Upper lobe of right lung (tissue), 1 donor: ENCODE results near the gene RIT1. TPM values are rescaled to one million over a fixed set of nuclear protein-coding genes. Genes with fewer than 3 reads are reported as not detected.

Source experiments
- ATAC-seq: fragments of 200-7000 bp; cut with Tn5 transposase; one replicate; pipeline ENCODE4 v1.9.1; 2020; ENCODE audit warnings: mild to moderate bottlenecking, moderate library complexity
- DNase-seq: peaks from one replicate; pipeline ENCODE4 v3.0.0-alpha.2; 2020
- H3K27ac ChIP-seq: fragments of 200-600 bp; one replicate; pipeline ENCODE4 v1.8.0; 2022
- H3K27me3 ChIP-seq: fragments of 200-600 bp; one replicate; pipeline ENCODE4 v1.8.0; 2022; ENCODE audit warnings: mild to moderate bottlenecking
- H3K36me3 ChIP-seq: fragments of 200-600 bp; one replicate; pipeline ENCODE4 v1.8.0; 2022
- H3K4me1 ChIP-seq: fragments of 200-600 bp; one replicate; pipeline ENCODE4 v1.8.0; 2022
- H3K4me3 ChIP-seq: fragments of 200-600 bp; one replicate; pipeline ENCODE4 v1.8.0; 2022; ENCODE audit warnings: mild to moderate bottlenecking
- H3K9me3 ChIP-seq: fragments of 200-600 bp; one replicate; pipeline ENCODE4 v1.8.0; 2022
- CTCF ChIP-seq: fragments of 200-600 bp; IDR thresholded peaks from one replicate; pipeline ENCODE4 v1.8.0; 2022; ENCODE audit warnings: antibody characterized with exemption
- intact Hi-C: fragments of 100-400 bp; cut with DNase I; formaldehyde crosslinking; loops from one replicate; pipeline ENCODE4 v1.11.0; 2022
- total RNA-seq: library from RNA; stranded (reverse); fragmentation: NEBNext Ultra II Directional; extraction: Animal tissue kit (Norgen Biotek cat#: 25700); gene quantifications from one replicate; pipeline ENCODE4 v1.2.1, GENCODE V29; 2021
- donor health status: DM: no; HTN: yes; CAD: no; lungs with severe emphysema.

Gene RIT1
- total RNA-seq, 1 donor from 2014 or later, result 49.9 TPM

GRCh38 chr1:155884031-155884960 is 26.9 kb downstream of the RIT1 start:
- no peak for ATAC-seq
- intact Hi-C loops, result no loop called here
- no peak overlapping the region for H3K27ac ChIP-seq
- no peak for DNase-seq
- H3K9me3 ChIP-seq, result no peaks in the 10 kb centered on the region
- no peak overlapping the region for H3K4me3 ChIP-seq
- H3K4me1 ChIP-seq, result no peaks in the 10 kb centered on the region
- no peak for TF ChIP-seq CTCF
- H3K27me3 ChIP-seq, result no peaks in the 10 kb centered on the region
- peaks cover 5% of the 10 kb centered on the region for H3K36me3 ChIP-seq

DNA sequence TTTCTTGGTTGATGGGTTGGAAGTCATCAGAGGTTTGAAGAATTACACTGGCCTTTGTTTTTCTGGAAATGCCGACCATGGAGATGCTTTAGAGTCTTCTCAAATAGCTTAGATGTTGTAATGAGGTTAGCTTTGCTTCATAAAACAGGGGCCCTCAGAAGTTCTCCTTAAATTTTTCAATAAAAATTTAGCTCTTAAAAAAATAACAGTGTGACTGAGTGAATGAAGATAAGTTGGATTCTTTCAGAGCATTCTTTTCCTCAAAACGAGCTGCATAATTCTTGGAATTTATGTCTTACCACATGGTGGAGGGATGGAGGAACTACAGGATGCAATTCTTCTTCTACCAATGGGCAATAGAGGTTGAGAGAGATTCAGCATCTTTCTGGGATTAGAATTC is 28.4 kb downstream of the RIT1 start:
- ATAC-seq (no peak), DNase-seq (no peak)
- H3K4me1 ChIP-seq, result no peaks in the 10 kb centered on the region
- H3K4me3 ChIP-seq, result no peak overlapping the region
- H3K36me3 ChIP-seq, result peaks cover 5% of the 10 kb centered on the region
- no peaks in the 10 kb centered on the region for H3K9me3 ChIP-seq
- no peak for TF ChIP-seq CTCF
- no peak overlapping the region for H3K27ac ChIP-seq
- intact Hi-C loops, result no loop called here
- H3K27me3 ChIP-seq, result no peaks in the 10 kb centered on the region

GRCh38 chr1:155882235-155882634 is 28.9 kb downstream of the RIT1 start:
- no peaks in the 10 kb centered on the region for H3K9me3 ChIP-seq
- intact Hi-C loops, result no loop called here
- H3K36me3 ChIP-seq, result peaks cover 5% of the 10 kb centered on the region
- no peak overlapping the region for H3K27ac ChIP-seq
- no peaks in the 10 kb centered on the region for H3K4me1 ChIP-seq
- no peak for TF ChIP-seq CTCF
- no peak overlapping the region for H3K4me3 ChIP-seq
- no peak for DNase-seq
- H3K27me3 ChIP-seq, result no peaks in the 10 kb centered on the region
- no peak for ATAC-seq

DNA sequence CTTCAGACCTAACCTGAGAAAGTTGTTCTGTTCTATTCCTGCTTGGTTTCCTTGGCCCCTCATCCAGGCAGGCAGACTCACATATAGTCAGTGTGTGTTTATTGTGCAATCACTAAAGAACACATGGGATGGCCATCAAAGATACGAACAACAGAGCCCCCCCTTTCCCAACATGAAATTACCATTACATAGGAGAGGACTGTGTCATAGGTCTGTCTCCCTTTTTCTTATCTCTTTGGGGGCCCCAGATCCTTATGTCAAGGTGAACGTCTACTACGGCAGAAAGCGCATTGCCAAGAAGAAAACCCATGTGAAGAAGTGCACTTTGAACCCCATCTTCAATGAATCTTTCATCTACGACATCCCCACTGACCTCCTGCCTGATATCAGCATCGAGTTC is 30.2 kb downstream of the RIT1 start:
- Histone ChIP-seq H3K36me3 (peaks cover 5% of the 10 kb centered on the region), H3K9me3 (no peaks in the 10 kb centered on the region), H3K27ac (no peak overlapping the region), H3K4me3 (no peak overlapping the region), H3K27me3 (no peaks in the 10 kb centered on the region), H3K4me1 (no peaks in the 10 kb centered on the region)
- no peak for DNase-seq
- no peak for ATAC-seq
- TF ChIP-seq CTCF, result no peak
- intact Hi-C loops, result no loop called here

DNA sequence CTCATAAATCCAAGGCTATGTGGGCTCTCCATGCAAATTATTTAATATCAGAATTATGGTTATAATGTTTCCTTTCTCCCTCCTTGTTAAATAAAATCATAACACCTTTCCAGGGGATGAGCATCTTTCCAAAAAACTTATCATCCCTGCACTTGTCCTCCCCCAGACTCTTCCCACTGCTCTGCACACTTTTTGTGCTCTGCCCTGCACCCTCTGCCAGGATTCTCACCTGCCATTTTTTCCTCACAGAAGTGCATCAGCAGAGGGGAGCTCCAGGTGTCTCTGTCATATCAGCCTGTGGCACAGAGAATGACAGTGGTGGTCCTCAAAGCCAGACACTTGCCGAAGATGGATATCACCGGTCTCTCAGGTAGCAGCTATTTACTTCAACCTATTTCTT is 30.9 kb downstream of the RIT1 start:
- no peak for ATAC-seq

More for the DNA sequence above, 30.9 kb downstream of the RIT1 start:
- Histone ChIP-seq H3K9me3 (no peaks in the 10 kb centered on the region), H3K36me3 (peaks cover 5% of the 10 kb centered on the region), H3K27ac (no peak overlapping the region), H3K4me1 (no peaks in the 10 kb centered on the region), H3K4me3 (no peak overlapping the region), H3K27me3 (no peaks in the 10 kb centered on the region)
- DNase-seq, result no peak
- TF ChIP-seq CTCF, result no peak
- intact Hi-C loops, result no loop called here
